ENCODE results near the gene LYZL1.
"Not testable (repeated sequence)": the region's sequence is repeated elsewhere in the genome, so short reads cannot be mapped to it uniquely, and the experiment has no call there.

Gene LYZL1

GRCh38 chr10:29263506-29263905, 25.4 kb upstream of the LYZL1 start:
- DNase-seq (ENCODE audit: low read depth) = no peak

GRCh38 chr10:29265210-29265768, 23.6 kb upstream of the LYZL1 start:
- DNase-seq (ENCODE audit: low read depth) = no peak

- DNase-seq (ENCODE audit: low read depth) = no peak
These were observed 22.2 kb upstream of the LYZL1 start for GRCh38 chr10:29266641-29267040.

- no peak for DNase-seq (ENCODE audit: low read depth)
These were observed 20.9 kb upstream of the LYZL1 start for GRCh38 chr10:29268011-29268410.

GRCh38 chr10:29269486-29269885, 19.4 kb upstream of the LYZL1 start:
- DNase-seq (ENCODE audit: low read depth) = no peak

GRCh38 chr10:29270883-29271282, 18.0 kb upstream of the LYZL1 start:
- DNase-seq (ENCODE audit: low read depth) = no peak

GRCh38 chr10:29271877-29272276, 17.0 kb upstream of the LYZL1 start:
- DNase-seq (ENCODE audit: low read depth) = no peak

GRCh38 chr10:29273478-29273877, 15.4 kb upstream of the LYZL1 start:
- DNase-seq (ENCODE audit: low read depth) = no peak

GRCh38 chr10:29276251-29276850, 12.5 kb upstream of the LYZL1 start:
- no peak for DNase-seq (ENCODE audit: low read depth)

- no peak for DNase-seq (ENCODE audit: low read depth)
These were observed 11.6 kb upstream of the LYZL1 start for GRCh38 chr10:29277296-29277695.

GRCh38 chr10:29279779-29280487, 8.9 kb upstream of the LYZL1 start:
- no peak for DNase-seq (ENCODE audit: low read depth)

GRCh38 chr10:29280488-29280840, 8.4 kb upstream of the LYZL1 start:
- no peak for DNase-seq (ENCODE audit: low read depth)

GRCh38 chr10:29285624-29286051, 3.2 kb upstream of the LYZL1 start:
- DNase-seq (ENCODE audit: low read depth) = no peak

GRCh38 chr10:29287635-29288034, 1.2 kb upstream of the LYZL1 start:
- DNase-seq (ENCODE audit: low read depth) = no peak

- not testable (repeated sequence) for DNase-seq (ENCODE audit: low read depth)
These were observed 2.7 kb downstream of the LYZL1 start for GRCh38 chr10:29291561-29291960.

GRCh38 chr10:29292406-29292805, 3.5 kb downstream of the LYZL1 start:
- DNase-seq (ENCODE audit: low read depth) = not testable (repeated sequence)

- DNase-seq (ENCODE audit: low read depth) = no peak
These were observed 6.9 kb downstream of the LYZL1 start for GRCh38 chr10:29295813-29296212.

GRCh38 chr10:29297678-29298077, 8.8 kb downstream of the LYZL1 start:
- DNase-seq (ENCODE audit: low read depth) = no peak

GRCh38 chr10:29301359-29301910, 12.6 kb downstream of the LYZL1 start:
- no peak for DNase-seq (ENCODE audit: low read depth)

GRCh38 chr10:29302499-29302898, 13.6 kb downstream of the LYZL1 start:
- no peak for DNase-seq (ENCODE audit: low read depth)

- no peak for DNase-seq (ENCODE audit: low read depth)
These were observed 15.6 kb downstream of the LYZL1 start for GRCh38 chr10:29304264-29304994.

GRCh38 chr10:29304995-29305335, 16.1 kb downstream of the LYZL1 start:
- DNase-seq (ENCODE audit: low read depth) = no peak

GRCh38 chr10:29306688-29307087, 17.8 kb downstream of the LYZL1 start:
- no peak for DNase-seq (ENCODE audit: low read depth)

All from stimulated activated CD8-positive, alpha-beta memory T cell treated with anti-CD3 and anti-CD28 coated beads, Interleukin-7, amount 100 ng/mL, for 24 hours (primary cell).